Upper lobe of left lung (tissue), 4 donors: ENCODE measurements around the gene AFF1.

Experiments
- EP300 ChIP-seq, 4 donors: sonication (generic); formaldehyde crosslinking; IDR thresholded peaks; one replicate each; pipeline ENCODE4 v1.5.1; 2017; ENCODE audit warnings: antibody characterized with exemption in 4 of 4, control low read depth in 2 of 4
- POLR2A ChIP-seq, 4 donors: fragments of 450-650 bp; IDR thresholded peaks; one replicate each; pipeline ENCODE4 v1.5.1; 2016 to 2017; ENCODE audit warnings: antibody characterized with exemption in 4 of 4, mild to moderate bottlenecking in 2 of 4
- POLR2AphosphoS5 ChIP-seq, 2 donors: sonication (generic); formaldehyde crosslinking; IDR thresholded peaks; one replicate each; pipeline ENCODE4 v1.5.1; 2017; ENCODE audit warnings: antibody characterized with exemption in 2 of 2
- TF ChIP-seq, protein P1 (sequence below), 6 experiments: fragments of 450-650 bp in 4 of 6; fragments of 200-600 bp in 2 of 6; sonication (generic) in 2 of 6; IDR thresholded peaks; one replicate each; pipeline ENCODE4 v1.5.1; 2016 to 2019; ENCODE audit warnings: antibody characterized with exemption in 6 of 6

DNA sequence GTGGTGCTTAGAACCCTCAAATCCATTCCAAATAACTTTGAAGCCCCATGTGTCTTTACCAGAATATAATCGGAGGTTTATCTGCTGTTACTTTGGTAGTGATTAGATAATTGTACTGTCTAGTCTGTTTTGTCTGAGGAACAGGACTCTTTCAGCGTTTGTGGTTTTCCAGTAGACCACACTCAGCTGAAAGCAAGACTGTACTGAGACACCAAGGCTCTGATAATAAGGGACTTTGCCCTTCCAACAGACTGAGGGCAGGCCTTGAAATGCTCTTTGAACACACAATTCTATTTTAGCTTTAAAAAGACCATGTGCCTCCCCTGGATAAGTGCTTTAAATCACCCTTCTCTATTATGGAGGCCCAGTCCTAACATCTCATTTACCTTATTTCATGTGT lies 209.5 kb downstream of the AFF1 start:
- TF ChIP-seq, protein P1, sequence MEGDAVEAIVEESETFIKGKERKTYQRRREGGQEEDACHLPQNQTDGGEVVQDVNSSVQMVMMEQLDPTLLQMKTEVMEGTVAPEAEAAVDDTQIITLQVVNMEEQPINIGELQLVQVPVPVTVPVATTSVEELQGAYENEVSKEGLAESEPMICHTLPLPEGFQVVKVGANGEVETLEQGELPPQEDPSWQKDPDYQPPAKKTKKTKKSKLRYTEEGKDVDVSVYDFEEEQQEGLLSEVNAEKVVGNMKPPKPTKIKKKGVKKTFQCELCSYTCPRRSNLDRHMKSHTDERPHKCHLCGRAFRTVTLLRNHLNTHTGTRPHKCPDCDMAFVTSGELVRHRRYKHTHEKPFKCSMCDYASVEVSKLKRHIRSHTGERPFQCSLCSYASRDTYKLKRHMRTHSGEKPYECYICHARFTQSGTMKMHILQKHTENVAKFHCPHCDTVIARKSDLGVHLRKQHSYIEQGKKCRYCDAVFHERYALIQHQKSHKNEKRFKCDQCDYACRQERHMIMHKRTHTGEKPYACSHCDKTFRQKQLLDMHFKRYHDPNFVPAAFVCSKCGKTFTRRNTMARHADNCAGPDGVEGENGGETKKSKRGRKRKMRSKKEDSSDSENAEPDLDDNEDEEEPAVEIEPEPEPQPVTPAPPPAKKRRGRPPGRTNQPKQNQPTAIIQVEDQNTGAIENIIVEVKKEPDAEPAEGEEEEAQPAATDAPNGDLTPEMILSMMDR (IDR thresholded peaks at IDR 0.05): no peak
- no peak for TF ChIP-seq POLR2AphosphoS5 (IDR thresholded peaks at IDR 0.05)
- no peak for TF ChIP-seq EP300 (IDR thresholded peaks at IDR 0.05)
- no peak for TF ChIP-seq POLR2A (IDR thresholded peaks at IDR 0.05)
